NT2/D1 (cell line): ENCODE data around the gene UACA.

Experiments
- SUZ12 ChIP-seq: IDR thresholded peaks from 2 replicates; pipeline ENCODE4 v1.6.1; 2011; ENCODE audit not compliant: insufficient read length, insufficient read depth; ENCODE audit errors: extremely low read depth
- YY1 ChIP-seq: IDR thresholded peaks from 2 replicates; pipeline ENCODE4 v1.6.1; 2011; ENCODE audit not compliant: insufficient read length, insufficient read depth
- ZNF274 ChIP-seq: IDR thresholded peaks from 2 replicates; pipeline ENCODE4 v1.6.1; 2011; ENCODE audit warnings: mild to moderate bottlenecking, low read depth, low read length

GRCh38 chr15:70754862-70755261 lies 8.5 kb downstream of the UACA start:
- TF ChIP-seq YY1 (no peak), ZNF274 (no peak), SUZ12 (no peak)
